T47D (cell line): ENCODE measurements around the gene PPIAL4G.
"Not testable (repeated sequence)": the region's sequence is repeated elsewhere in the genome, so short reads cannot be mapped to it uniquely, and the experiment has no call there.

ENCODE experiments used
- DNase-seq, 2 experiments: peaks; one replicate each; pipeline versions ENCODE4 v3.0.0 to v3.0.0-alpha.2; 2011 to 2012; ENCODE audit warnings: low read depth in 1 of 2, low spot score in 1 of 2
- JUND ChIP-seq: IDR thresholded peaks from 2 replicates; pipeline ENCODE4 v1.6.1; 2012; ENCODE audit warnings: low read depth
- in situ Hi-C: cut with HindIII; loops from 2 replicates; pipeline ENCODE4 v1.10.0; 2016; ENCODE audit warnings: low sequenced_read_pairs, low pct_unique_long_range_greater_than_20kb

The PPIAL4G gene

GRCh38 chr1:148483029-148483428 lies at the start of gene PPIAL4G:
PPIAL4G (minus strand) TSS chr1:148483302; CDS start chr1:148483252, 50 bp downstream.
- in situ Hi-C loops, DNase-seq: not testable (repeated sequence)

GRCh38 chr1:148532158-148532557 lies 49.1 kb upstream of the PPIAL4G start:
- in situ Hi-C loops: not testable (repeated sequence)
- DNase-seq: peak in 1 of 2 experiments; percentile 23

DNA sequence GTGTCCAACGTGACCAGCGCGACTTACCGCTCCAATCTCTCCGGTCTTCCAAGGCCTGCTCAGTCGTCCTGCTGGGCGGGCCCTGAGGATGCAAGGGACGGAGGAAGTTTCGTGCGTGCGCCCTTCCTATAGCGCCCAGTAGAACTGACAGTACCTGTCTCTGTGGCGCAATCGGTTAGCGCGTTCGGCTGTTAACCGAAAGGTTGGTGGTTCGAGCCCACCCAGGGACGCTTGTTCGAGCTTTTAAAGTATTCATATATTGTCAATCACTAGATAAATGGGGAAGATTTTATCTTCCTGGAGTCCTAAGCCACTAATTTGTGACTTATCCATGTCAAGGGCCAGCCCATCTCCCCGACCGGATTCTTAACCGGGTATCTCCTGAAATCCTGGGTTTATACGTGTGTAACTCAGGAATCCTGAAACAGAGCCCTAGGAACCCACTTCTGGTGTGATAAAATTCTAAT lies 46.0 kb upstream of the PPIAL4G start:
- peak in 1 of 2 experiments; percentile 80 for DNase-seq
- in situ Hi-C loops: not testable (repeated sequence)

GRCh38 chr1:148528591-148528990 lies 45.5 kb upstream of the PPIAL4G start:
- in situ Hi-C loops, DNase-seq: not testable (repeated sequence)

DNA sequence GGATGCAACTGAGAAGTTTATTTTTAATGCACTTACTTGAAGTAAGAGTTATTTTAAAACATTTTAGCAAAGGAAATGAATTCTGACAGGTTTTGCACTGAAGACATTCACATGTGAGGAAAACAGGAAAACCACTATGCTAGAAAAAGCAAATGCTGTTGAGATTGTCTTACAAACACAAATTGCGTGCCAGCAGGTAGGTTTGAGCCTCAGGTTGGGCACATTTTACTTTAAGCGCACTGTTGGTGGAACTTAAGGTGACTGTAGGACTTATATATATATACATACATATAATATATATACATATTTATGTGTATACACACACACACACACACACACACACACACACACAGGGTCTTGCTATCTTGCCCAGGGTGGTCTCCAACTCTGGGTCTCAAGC lies 43.5 kb upstream of the PPIAL4G start:
- in situ Hi-C loops, DNase-seq: not testable (repeated sequence)

GRCh38 chr1:148523205-148524144 lies 40.4 kb upstream of the PPIAL4G start:
- in situ Hi-C loops, DNase-seq: not testable (repeated sequence)

GRCh38 chr1:148522561-148523204 lies 39.6 kb upstream of the PPIAL4G start:
- peak in 1 of 2 experiments; percentile 100 for DNase-seq
- in situ Hi-C loops: not testable (repeated sequence)
- TF ChIP-seq JUND: peak; percentile 93

DNA sequence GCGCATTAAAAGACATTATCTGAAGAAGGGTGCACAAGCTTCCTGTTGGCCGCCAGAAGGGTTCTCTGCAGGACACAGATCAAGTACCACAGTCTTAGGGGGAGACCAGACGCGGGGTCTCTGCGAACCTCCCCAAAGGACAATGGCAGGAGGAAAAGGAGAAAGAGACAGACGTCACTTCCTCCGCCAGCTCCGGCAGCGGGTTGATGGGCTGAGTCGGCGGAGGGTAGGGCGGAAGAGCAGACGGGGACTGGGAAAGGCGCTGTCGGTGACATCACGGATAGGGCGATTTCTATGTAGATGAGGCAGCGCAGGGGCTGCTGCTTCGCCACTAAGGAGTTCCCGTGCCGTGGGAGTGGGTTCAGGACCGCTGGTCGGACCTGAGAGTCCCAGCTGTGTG lies 39.0 kb upstream of the PPIAL4G start:
- DNase-seq: peak in 1 of 2 experiments; percentile 95
- in situ Hi-C loops: not testable (repeated sequence)

DNA sequence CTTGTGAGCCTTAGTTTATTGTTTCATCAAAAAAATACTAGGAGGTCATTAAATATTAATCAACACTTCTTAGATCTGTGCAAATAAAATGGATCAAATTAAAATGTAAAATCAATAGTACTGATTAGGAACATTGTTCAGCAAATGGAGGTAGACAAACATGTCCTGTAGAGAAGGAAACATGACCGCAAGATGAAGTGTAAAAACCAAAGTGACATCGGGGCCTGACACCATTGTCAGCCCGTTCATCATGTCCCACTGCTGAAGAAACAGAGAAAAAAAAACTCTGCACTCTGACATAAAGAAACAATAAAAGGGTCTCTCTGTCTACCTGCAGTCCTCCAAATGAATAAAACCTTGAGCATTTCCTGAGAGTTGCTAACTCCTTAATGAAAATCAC lies 31.2 kb upstream of the PPIAL4G start:
- DNase-seq, in situ Hi-C loops: not testable (repeated sequence)

GRCh38 chr1:148512571-148513184 lies 29.6 kb upstream of the PPIAL4G start:
- in situ Hi-C loops, DNase-seq: not testable (repeated sequence)

DNA sequence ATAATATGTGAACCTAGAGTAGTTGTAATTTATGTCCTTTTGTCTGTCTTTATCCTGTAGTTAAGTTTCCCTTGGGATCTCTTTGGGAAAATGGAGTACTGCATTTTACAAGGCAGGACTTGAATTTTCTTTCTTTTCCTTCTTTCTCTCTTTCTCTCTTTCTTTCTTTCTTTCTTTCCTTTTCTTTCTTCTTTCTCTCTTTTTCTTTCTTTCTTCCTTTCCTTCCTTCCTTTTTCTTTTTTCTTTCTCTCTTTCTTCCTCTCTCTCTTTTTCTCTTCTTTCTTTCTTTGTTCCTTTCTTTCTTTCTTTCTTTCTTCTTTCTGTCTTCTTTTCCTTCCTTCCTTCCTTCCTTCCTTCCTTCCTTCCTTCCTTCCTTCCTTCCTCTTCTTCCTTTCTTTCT lies 10.8 kb upstream of the PPIAL4G start:
- in situ Hi-C loops, DNase-seq: not testable (repeated sequence)

DNA sequence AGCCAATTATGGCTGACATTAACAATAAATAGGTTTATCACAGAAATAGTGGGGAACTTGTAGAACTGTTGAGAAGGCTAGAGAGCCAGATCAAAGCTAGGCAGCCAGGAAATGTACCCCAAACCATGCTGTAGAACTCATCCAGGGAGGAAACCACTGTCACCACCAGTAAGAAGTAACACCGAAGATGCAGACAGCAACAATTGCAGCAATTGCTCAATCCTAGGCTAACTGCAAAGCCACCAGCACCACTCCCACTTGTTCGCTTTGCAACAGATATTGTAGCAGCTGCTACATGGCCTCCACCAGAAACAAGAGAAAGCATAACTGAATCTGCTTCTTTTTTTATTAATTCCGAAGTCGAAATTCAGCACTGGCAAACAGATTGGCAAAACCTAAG lies 2.0 kb downstream of the PPIAL4G start:
- DNase-seq, in situ Hi-C loops: not testable (repeated sequence)

DNA sequence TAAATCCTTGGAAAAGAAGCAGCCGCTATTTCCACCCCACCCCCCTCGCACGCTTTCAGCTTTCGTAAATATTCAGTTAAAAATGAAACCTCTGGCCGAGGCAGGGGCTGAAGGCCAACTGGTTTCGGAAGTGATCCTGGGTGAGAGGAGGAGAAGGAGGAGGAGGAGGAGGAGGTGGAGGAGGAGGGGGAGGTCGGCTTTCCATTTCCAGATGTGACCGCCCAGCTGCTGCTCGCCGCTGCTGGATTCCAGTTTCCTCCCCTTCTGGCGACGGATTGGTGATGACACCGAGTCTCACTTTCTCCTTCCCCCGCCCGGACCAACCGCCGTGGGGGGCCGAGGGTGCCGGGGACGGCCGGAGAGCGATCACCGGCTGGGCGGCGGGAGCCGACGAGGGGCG lies 23.4 kb downstream of the PPIAL4G start:
- in situ Hi-C loops: not testable (repeated sequence)

GRCh38 chr1:148458901-148459581 lies 24.1 kb downstream of the PPIAL4G start:
- in situ Hi-C loops: not testable (repeated sequence)
- peak in 1 of 2 experiments; percentile 13 for DNase-seq

More for the DNA sequence above, 23.4 kb downstream of the PPIAL4G start:
- not testable (repeated sequence) for DNase-seq

- DNase-seq, in situ Hi-C loops: not testable (repeated sequence)
Observed at GRCh38 chr1:148458398-148458797, 24.7 kb downstream of the PPIAL4G start.

GRCh38 chr1:148452845-148453244 lies 30.3 kb downstream of the PPIAL4G start:
- in situ Hi-C loops: not testable (repeated sequence)
- peak in 1 of 2 experiments; percentile 58 for DNase-seq

DNA sequence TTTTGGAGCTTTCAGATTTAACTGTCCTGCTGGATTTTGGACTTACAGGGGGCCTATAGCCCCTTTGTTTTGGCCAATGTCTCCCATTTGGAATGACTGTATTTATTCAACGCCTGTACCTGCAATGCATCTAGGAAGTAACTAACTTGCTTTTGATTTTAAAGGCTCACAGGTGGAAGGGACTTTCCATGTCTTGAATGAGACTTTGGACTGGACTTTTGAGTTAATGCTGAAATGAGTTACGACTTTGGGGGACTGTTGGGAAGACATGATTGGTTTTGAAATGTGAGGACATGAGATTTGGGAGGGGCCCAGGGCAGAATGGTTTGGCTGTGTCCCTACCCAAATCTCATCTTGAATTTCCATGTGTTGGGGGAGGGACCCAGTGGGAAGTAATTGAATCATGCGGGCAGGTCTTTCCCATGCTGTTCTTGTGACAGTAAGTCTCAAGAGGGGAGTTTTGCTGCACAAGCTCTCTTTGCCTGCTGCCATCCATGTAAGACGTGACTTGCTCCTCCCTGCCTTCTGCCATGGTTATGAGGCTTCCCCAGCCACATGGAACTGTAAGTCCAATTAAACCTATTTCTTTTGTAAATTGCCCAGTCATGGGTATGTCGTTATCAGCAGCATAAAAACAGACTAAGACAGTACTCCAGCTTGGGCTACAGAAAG lies 43.3 kb downstream of the PPIAL4G start:
- DNase-seq: not testable (repeated sequence)

More for the DNA sequence above, 43.3 kb downstream of the PPIAL4G start:
- in situ Hi-C loops: not testable (repeated sequence)
